Mucosa of gallbladder (tissue), 1 donor: ENCODE measurements around the gene EXOC4. TPM values are rescaled to one million over a fixed set of nuclear protein-coding genes. Genes with fewer than 3 reads are reported as not detected.
"Not testable (repeated sequence)": the region's sequence is repeated elsewhere in the genome, so short reads cannot be mapped to it uniquely, and the experiment has no call there.

Source experiments
- DNase-seq: peaks from one replicate; pipeline ENCODE4 v3.0.0-alpha.2; 2020; ENCODE audit warnings: low spot score
- total RNA-seq: library from RNA; stranded (reverse); gene quantifications from one replicate; pipeline ENCODE4 v1.2.1, GENCODE V29; 2021
- donor health status: DM: no; HTN: no; CAD: no.

Gene EXOC4
- total RNA-seq, 1 donor from 2014 or later: 71.3 TPM

- no peak for DNase-seq
These were observed 22.7 kb downstream of the EXOC4 start for GRCh38 chr7:133275446-133276095.

- DNase-seq: not testable (repeated sequence)
These were observed 26.1 kb downstream of the EXOC4 start for GRCh38 chr7:133278975-133279374.

- DNase-seq: no peak
These were observed 29.2 kb downstream of the EXOC4 start for GRCh38 chr7:133282094-133282493.

- DNase-seq: no peak
These were observed 31.2 kb downstream of the EXOC4 start for GRCh38 chr7:133284092-133284491.

- DNase-seq: no peak
These were observed 36.1 kb downstream of the EXOC4 start for GRCh38 chr7:133288970-133289369.

GRCh38 chr7:133290041-133290440, 37.2 kb downstream of the EXOC4 start:
- no peak for DNase-seq

GRCh38 chr7:133290676-133291333, 37.9 kb downstream of the EXOC4 start:
- no peak for DNase-seq

GRCh38 chr7:133292631-133293030, 39.8 kb downstream of the EXOC4 start:
- no peak for DNase-seq

GRCh38 chr7:133293384-133294160, 40.7 kb downstream of the EXOC4 start:
- no peak for DNase-seq

- no peak for DNase-seq
These were observed 41.4 kb downstream of the EXOC4 start for GRCh38 chr7:133294234-133294633.

- DNase-seq: no peak
These were observed 42.6 kb downstream of the EXOC4 start for GRCh38 chr7:133295484-133295883.

- no peak for DNase-seq
These were observed 44.2 kb downstream of the EXOC4 start for GRCh38 chr7:133297093-133297492.

GRCh38 chr7:133298080-133298479, 45.2 kb downstream of the EXOC4 start:
- no peak for DNase-seq

GRCh38 chr7:133299676-133300075, 46.8 kb downstream of the EXOC4 start:
- DNase-seq: no peak

- no peak for DNase-seq
These were observed 47.2 kb downstream of the EXOC4 start for GRCh38 chr7:133300088-133300487.

GRCh38 chr7:133300811-133301210, 47.9 kb downstream of the EXOC4 start:
- no peak for DNase-seq

GRCh38 chr7:133301444-133301843, 48.6 kb downstream of the EXOC4 start:
- DNase-seq: no peak

- DNase-seq: no peak
These were observed 50.5 kb downstream of the EXOC4 start for GRCh38 chr7:133303372-133303771.

- no peak for DNase-seq
These were observed 51.1 kb downstream of the EXOC4 start for GRCh38 chr7:133303931-133304330.

GRCh38 chr7:133309333-133309732, 56.5 kb downstream of the EXOC4 start:
- DNase-seq: no peak

GRCh38 chr7:133310232-133310862, 57.5 kb downstream of the EXOC4 start:
- no peak for DNase-seq

GRCh38 chr7:133313575-133313974, 60.7 kb downstream of the EXOC4 start:
- DNase-seq: no peak
